Sigmoid colon (tissue), 4 donors: ENCODE results near the gene NR2C1.

Experiments used
- EP300 ChIP-seq, 4 donors: sonication (generic); formaldehyde crosslinking; IDR thresholded peaks; one replicate each; pipeline ENCODE4 v1.6.1; 2017; ENCODE audit warnings: antibody characterized with exemption in 4 of 4
- POLR2AphosphoS5 ChIP-seq, 4 donors: sonication (generic); formaldehyde crosslinking; IDR thresholded peaks; one replicate each; pipeline ENCODE4 v1.6.1; 2017; ENCODE audit warnings: antibody characterized with exemption in 4 of 4
- TF ChIP-seq, protein P1 (sequence below), 4 experiments: fragments of 450-650 bp in 3 of 4; fragments of 200-600 bp in 1 of 4; IDR thresholded peaks; one replicate each; pipeline ENCODE4 v1.5.1; 2016 to 2019; ENCODE audit warnings: antibody characterized with exemption in 4 of 4, mild to moderate bottlenecking in 3 of 4, moderate library complexity in 2 of 4

GRCh38 chr12:94988471-94988870 lies 84.9 kb downstream of the NR2C1 start:
- TF ChIP-seq, protein P1, sequence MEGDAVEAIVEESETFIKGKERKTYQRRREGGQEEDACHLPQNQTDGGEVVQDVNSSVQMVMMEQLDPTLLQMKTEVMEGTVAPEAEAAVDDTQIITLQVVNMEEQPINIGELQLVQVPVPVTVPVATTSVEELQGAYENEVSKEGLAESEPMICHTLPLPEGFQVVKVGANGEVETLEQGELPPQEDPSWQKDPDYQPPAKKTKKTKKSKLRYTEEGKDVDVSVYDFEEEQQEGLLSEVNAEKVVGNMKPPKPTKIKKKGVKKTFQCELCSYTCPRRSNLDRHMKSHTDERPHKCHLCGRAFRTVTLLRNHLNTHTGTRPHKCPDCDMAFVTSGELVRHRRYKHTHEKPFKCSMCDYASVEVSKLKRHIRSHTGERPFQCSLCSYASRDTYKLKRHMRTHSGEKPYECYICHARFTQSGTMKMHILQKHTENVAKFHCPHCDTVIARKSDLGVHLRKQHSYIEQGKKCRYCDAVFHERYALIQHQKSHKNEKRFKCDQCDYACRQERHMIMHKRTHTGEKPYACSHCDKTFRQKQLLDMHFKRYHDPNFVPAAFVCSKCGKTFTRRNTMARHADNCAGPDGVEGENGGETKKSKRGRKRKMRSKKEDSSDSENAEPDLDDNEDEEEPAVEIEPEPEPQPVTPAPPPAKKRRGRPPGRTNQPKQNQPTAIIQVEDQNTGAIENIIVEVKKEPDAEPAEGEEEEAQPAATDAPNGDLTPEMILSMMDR (IDR thresholded peaks at IDR 0.05): no peak
- TF ChIP-seq POLR2AphosphoS5 (IDR thresholded peaks at IDR 0.05): no peak
- no peak for TF ChIP-seq EP300 (IDR thresholded peaks at IDR 0.05)
